GM21576 (cell line): ENCODE results near the gene MAML2.
A peak's percentile ranks its signal among the peaks of the same experiment; 100 is the strongest.

ENCODE experiments used
- ATAC-seq: cut with Tn5 transposase; IDR thresholded peaks from one replicate; pipeline ENCODE4 v1.9.1; 2021; ENCODE audit warnings: mild to moderate bottlenecking, moderate library complexity; ENCODE audit not compliant: unreplicated experiment

Gene MAML2

GRCh38 chr11:96141626-96142025 is 201.4 kb downstream of the MAML2 start:
- no peak for ATAC-seq

- ATAC-seq, result no peak
Observed at GRCh38 chr11:96139691-96140090, 203.3 kb downstream of the MAML2 start.

- no peak for ATAC-seq
Observed at GRCh38 chr11:96137373-96137772, 205.6 kb downstream of the MAML2 start.

GRCh38 chr11:96136613-96137298 is 206.2 kb downstream of the MAML2 start:
- no peak for ATAC-seq

GRCh38 chr11:96134602-96135001 is 208.4 kb downstream of the MAML2 start:
- ATAC-seq, result no peak

- ATAC-seq, result no peak
Observed at GRCh38 chr11:96132437-96132836, 210.6 kb downstream of the MAML2 start.

- no peak for ATAC-seq
Observed at GRCh38 chr11:96130061-96130620, 212.9 kb downstream of the MAML2 start.

- ATAC-seq, result no peak
Observed at GRCh38 chr11:96127596-96127959, 215.4 kb downstream of the MAML2 start.

- no peak for ATAC-seq
Observed at GRCh38 chr11:96126917-96127595, 215.9 kb downstream of the MAML2 start.

GRCh38 chr11:96125400-96125799 is 217.6 kb downstream of the MAML2 start:
- ATAC-seq, result no peak

GRCh38 chr11:96124155-96124554 is 218.8 kb downstream of the MAML2 start:
- ATAC-seq, result no peak

- no peak for ATAC-seq
Observed at GRCh38 chr11:96123301-96123700, 219.7 kb downstream of the MAML2 start.

- ATAC-seq, result no peak
Observed at GRCh38 chr11:96122601-96123074, 220.4 kb downstream of the MAML2 start.

GRCh38 chr11:96119211-96119610 is 223.8 kb downstream of the MAML2 start:
- no peak for ATAC-seq

GRCh38 chr11:96116376-96116775 is 226.6 kb downstream of the MAML2 start:
- no peak for ATAC-seq

- no peak for ATAC-seq
Observed at GRCh38 chr11:96114178-96115064, 228.6 kb downstream of the MAML2 start.

GRCh38 chr11:96113193-96113681 is 229.8 kb downstream of the MAML2 start:
- ATAC-seq, result no peak

GRCh38 chr11:96112192-96113128 is 230.5 kb downstream of the MAML2 start:
- ATAC-seq, result peak; percentile 88

- ATAC-seq, result no peak
Observed at GRCh38 chr11:96111308-96111707, 231.7 kb downstream of the MAML2 start.

GRCh38 chr11:96110302-96110701 is 232.7 kb downstream of the MAML2 start:
- no peak for ATAC-seq
